ENCODE measurements around the gene RHBDD1.

GRCh38 chr2:226847511-226847910, 11.7 kb downstream of the RHBDD1 start:
- TF ChIP-seq POLR2A (IDR thresholded peaks at IDR 0.05), result no peak
- no peak for TF ChIP-seq CTCF (IDR thresholded peaks at IDR 0.05)
